IPS-NIHi7 (cell line): ENCODE results near the gene HSDL2.

Source experiments
- DNase-seq: peaks from one replicate; pipeline ENCODE4 v3.0.0; 2012; ENCODE audit warnings: mixed read lengths; ENCODE audit errors: extremely low spot score

HSDL2 gene

DNA sequence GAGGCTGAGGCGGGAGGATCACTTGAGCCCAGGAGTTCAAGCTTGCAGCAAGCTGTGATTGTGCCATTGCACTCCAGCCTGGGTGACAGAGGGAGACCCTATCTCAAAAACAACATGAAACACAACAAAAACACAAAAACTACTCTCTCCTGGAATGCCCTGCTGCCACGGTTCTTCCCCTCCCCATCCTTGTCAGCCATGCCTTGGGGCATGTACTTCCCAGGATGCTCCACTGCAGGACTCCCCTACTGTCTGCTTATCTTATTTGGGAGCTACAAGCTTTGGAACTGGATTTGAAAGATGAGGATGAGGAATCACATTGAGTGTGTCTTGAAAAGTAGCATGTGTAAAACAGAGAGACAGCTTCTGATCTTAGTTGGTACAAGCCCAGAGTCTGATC, 66.6 kb downstream of the HSDL2 start:
- DNase-seq: no peak

DNA sequence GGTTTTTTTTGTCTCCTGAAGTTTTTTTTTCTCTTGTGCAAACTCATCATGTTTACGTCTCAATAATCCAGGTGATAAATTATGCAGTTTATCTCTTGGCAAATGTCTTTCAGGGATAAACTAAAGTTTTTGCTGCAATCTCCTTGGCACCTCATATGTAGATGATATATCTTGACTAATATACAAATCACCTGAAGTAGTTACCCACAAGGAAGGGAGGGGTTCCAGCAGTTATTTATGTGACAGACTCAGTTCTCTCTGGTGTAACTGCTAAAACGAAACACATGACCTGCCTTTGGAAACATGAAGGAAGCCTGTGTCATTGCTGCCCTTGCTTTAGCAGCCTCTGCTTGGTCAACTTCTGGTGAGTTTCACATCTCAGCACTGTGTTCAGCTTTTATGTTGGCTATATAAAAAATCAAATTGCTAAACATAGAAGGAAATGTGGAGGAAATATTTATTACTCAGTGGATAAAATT, 67.4 kb downstream of the HSDL2 start:
- DNase-seq: no peak

DNA sequence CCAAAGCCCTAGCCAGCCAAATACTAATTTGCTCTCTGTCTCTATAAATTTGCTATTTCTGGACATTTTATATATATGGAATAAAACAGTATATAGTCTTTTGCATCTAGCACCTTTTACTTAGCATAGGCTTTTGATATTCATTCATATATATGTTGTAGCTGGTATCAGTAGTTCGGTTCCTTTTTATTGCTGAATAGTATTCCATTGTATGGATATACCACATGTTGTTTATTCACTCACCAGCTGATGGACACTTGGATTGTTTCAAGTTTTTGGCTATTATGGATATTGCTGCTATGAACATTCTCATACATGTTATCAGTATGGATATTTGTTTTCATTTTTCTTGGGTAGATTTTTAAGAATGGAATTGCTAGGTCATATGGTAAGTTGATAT, 82.9 kb downstream of the HSDL2 start:
- no peak for DNase-seq

DNA sequence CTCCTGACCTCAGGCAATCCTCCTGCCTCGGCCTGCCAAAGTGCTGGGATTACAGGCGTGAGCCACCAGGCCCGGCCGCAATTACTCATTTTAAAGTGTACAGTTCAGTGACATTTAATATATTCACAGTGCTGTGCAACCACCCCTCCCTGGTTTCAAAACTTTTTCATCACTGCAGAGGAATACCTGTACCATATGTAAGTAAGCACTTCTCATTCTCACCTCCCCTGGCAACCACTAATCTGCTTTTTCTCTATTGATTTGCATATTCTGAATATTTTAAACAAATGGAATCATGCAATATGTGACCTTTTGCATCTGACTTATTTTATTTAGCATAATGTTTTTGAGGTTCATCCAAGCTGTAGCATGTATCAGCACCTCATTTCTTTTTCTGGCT, 85.4 kb downstream of the HSDL2 start:
- no peak for DNase-seq

DNA sequence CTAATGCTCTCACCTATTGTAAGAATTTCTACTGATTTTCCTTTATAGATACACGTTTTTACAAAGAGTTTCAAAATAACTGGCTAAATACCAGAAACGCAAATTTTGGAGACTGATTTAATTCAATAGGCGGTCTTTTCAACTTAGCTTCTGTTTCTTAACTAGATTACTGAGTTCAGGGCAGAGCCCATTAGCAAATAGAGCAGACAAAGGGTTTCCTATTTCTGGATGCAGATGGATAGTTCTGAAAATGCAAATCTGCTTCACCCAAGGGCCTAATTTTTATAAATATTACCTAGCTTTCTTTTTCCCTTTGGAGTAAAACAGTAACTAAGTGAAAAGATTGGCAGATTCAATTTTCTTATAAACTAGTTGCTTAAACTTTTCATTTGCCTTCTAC, 93.1 kb downstream of the HSDL2 start:
- DNase-seq: no peak

DNA sequence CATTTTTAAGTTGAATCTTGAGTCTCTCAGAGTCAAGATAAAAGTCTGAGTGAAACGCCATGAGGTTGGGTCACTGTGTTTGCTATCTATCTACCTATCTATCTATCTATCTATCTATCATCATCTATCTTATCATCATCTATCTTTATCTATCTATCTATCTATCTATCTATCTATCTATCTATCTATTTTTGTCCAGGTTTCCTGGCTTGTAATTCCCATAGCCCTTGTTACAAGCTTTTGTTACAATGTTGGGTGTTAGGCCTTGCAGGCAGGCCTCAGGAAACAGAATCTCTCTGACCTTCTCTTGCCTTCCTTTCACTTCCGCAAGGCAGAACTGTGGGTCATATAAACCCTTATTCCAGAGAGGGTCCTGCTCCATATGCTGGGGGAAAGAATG, 94.1 kb downstream of the HSDL2 start:
- no peak for DNase-seq

DNA sequence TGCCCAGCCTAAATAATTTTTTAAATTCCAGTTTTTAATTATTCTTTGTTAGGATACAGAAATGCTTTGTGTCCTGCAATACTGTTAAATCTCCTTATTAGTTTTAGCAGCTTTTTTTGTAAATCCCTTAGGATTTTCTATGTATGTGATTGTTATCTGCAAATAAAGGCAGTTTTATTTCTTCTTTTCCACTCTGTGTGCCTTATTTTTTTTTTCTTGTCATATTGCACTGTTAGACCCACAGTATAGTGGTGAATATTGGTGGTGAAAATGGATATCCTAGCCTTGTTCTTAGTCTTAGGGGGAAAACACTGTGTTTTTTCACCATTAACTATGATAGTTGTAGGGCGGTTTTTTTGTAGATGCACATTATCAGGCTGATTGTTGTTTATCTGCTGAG, 95.4 kb downstream of the HSDL2 start:
- DNase-seq: no peak

DNA sequence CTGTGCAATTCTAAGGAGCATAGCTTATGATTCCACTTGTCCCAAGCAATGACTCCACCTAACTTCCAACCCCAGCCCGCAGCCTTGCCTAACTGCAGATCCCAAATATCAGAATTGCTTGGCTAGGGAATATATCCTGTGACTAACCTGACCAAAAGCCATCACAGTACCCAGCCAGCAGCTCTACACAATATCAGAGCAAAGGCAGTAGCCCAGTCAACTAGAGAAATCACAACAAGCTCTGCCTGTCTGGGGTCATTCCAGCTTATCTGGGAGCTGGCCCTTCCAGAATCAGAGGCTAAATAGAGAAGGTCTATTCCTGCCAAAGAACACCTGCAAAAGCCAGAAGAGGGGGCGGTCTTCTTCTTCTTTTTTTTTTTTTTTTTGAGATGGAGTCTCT, 97.4 kb downstream of the HSDL2 start:
- DNase-seq: no peak

DNA sequence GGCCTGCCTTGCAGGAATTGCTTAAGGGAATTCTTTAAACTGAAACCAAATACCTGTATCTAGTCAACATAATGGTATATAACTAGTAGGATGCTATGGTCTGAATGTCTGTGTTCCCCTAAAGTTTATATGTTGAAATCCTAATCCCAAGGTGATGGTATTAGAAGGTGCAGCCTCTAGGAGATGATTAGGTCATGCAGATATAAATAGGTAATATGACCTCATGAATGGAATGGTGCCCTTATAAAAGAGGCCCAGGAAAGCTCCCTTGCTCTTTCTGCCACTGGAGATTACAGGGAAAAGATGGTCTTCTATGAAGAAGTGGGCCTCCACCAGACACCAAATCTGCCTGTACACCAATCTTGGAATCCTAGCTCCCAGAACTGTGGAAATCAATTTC, 99.3 kb downstream of the HSDL2 start:
- no peak for DNase-seq

DNA sequence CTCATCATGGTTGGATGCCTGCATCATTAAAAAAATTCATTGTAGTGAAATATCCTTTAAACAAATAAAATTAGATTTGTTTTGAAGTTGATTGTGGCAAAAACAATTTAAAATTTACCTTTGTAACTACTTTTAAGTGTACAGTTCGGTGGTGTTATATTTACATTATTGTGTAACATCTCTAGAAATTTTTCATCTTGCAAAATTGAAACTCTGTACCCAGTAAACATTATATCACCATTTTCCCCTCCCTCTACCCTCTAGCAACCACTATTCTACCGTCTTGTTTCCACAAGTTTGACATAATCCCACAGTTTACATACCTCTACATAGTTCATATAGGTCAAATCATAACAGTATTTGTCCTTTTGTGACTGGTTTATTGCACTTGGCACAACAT, 104.7 kb downstream of the HSDL2 start:
- no peak for DNase-seq

DNA sequence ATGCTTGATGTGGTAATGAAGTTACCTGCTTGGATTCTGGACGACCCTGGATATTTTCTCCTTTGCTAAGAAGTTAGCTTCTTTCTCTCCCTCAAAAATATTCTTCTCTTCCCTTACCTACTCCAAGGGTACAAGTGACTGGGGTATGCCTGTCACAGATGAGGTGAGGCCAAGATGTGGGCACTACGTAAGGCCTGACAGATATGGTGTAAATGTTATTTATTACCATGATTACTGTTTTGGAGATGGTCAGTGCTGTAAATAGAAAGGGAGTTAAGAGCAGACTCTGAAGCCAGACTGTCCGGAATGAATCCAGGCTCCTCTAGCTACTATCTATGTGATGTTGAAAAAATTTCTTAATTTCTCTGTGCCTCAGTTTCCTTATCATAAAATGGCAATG, 105.7 kb downstream of the HSDL2 start:
- DNase-seq: no peak

DNA sequence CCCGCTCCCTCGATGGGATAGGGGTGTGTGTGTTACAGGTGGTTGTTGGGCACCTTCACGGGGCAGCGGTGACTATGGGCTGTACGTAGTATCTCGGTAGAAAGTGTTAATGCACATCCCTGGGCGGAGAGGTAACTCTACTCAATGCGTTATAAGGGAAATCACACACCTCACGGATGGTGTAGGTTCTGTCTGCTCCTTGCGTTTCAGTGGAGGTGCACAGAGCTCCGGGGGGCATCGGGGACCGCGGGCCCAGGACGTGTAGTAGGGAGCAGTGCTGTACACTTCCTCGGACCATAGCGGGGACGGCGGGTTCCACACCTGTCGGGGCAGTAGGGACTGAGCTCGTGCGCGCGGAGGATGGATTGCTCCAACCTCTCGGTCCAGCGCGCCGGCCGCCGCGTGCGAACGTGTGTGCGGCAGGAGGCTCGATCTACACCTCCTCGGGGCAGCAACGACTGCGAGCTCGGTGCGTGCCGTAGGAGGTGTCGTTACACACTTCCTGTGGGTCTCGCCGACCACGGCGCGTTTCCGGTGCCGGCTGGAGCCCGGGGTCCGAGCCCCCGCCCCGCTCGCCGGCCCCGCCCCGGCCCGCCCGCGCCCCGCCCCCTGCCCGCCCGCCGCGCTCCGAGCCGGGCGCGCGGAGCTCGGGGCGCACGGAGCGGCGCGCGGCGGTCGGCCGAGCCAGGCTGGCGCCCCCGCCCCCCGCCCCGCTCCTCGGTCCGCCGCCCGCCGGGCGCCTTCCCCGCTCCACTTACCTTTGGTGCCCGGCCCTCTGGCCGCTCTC, 106.5 kb downstream of the HSDL2 start, which contains the start of gene KIAA1958:
Gene KIAA1958, plus strand, starts transcription at position 607 of the 787 bp plus-strand sequence. CDS start 87,254 bp downstream, outside the sequence.
- DNase-seq: peak; percentile 96

DNA sequence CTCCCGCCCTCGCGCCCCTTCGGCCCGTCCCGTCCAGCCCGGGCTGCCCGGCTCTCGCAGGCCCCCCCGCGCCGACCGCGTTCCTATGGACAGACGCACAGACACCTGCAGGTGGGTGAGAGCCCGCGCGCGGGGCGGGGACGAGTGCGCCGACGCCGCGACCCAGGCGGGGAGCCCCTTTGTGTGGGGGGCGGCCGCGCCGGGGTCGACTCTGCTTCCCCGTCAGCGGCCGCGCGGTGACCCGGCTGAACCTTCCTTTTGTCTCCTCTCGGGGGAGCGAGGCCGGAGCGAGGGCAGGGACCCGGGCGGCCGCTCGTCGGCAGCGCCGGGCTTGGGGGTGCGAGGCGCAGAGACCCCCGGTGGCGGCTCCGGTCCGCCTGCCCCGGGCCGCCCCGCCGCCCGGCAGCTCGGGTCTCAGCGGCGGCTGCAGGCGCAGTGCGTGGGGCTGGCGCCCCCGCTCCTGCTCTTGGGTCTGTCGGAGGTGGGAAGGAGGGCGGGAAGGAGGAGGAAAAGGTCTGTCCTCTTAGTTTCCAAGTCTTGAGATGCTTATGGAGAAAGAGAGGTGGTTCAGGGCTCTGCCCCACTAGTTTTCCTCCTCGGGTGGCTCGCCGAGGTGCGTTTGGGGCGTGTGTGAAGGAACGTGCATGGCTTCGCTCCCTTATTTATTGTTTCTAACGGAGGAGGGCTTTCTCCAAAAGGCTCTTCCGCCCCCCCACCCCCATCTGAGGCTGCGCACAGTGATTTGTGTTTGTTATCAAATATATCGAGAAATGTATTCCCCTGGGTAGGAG, 107.3 kb downstream of the HSDL2 start:
- DNase-seq: no peak

DNA sequence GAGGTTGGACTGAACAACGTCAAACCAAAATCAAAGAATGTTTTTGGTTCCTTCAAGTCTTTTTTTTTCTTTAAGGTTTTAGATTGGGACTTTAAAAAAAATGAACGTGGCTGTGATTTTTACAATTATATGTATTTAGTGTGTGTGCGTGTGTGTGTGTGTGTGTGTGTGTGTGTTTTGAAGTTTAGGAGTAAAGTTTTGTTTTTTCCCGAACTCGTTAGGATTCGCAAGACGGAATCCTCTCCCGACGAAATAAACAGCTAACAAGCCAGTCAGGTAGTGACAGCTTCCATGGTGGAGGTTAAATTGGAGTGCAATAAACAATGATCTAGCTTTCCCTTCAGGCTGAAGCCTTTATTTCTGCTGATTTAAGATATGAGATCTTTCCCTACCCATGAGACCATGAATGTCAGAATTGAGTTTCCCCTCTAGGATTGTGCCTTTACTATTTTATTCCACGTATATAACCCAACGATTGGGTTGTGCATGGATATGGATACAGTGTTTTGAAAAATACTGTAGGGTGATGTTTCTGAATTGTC, 108.0 kb downstream of the HSDL2 start:
- no peak for DNase-seq

DNA sequence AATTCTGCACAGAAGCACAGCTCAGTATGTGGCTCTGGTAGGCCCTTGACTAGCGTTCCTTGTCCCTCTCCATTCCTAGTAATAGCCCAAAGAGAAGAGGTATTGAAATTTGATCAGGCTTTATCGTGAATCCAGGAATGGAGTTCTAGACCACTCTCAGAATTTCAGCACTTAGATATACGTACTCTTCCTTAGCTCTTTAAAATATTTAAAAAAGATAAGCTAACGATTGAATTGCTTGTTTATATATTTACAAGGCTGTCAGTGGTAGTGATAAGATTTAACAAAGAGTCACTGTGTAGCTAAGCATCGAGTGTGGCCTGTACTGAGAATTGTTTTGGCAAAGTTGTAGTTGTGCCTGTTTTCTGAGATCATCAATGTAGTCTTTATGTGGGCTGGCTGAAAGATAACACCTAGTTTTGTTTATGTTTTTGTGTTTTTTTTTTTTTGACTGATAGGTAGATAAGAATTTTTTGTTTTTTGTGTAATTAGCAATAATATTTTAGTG, 109.2 kb downstream of the HSDL2 start:
- DNase-seq: no peak

DNA sequence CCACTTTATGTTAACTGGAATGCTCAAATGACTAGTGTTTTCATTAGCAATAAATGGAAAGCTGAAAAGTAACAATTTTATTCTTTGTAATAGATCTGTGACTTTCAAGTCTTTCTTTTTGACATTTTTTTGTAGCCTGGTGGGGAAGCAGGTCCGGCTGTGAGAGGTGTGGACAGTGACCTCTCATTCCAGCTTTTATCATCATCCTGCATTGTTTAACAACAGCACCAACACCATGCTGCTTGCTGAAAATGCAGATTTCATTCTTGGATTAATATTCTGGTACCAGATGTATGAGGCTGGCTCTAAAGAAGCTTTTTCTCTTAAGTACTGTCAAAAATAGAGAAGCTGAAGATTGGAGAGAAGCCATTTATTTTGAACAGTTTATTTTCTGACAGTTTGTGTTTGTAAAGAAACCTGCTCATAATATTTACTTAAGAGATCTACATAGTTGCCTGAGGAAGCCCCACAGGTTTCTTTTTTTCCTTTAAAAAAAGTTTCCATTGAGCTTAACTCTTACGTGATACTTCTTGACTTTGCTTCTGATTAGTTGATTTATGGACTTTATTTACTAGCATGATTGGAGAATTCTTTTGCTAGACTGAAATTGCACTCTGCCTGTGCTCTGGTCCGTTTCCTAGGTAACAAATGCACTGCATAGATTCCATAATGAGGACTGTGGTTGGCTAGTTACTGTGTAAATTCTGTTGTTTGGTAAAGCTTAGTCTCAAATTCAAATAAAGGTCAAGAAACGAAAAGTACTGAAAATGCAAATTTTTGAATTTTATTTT, 110.2 kb downstream of the HSDL2 start:
- no peak for DNase-seq

DNA sequence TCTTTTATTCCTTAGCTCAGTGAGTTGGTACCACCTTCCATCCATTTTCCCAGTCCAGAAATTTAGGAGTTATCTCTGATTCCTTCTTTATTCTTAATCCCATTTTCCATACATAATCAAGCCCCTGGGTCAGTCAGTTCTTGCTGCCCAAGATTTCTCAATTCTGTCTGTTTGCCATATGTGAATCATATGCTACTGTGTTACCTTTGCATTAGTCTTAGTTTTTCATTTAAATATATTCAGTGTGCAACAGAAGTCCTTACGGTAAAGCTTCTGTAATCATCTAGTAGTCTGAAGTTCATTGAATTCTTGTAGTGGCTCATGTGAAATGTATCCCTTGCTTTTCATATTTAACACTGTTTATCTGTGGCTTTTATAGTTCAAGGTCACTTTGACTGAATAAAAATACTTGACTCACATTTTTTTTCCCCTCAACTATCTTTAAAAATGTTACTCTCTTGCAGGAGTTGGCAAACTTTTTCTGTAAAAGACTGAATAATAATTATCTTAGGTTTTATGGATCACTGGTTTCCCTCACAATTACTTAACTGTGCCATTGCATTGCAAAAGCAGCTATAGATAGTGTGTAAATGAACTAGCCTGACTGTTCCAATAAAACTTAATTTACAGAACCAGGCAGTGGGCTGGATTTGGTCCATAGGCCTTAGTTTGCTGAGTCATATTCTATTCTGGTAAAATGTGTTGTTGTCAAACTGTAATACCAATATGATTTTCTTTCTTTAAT, 113.7 kb downstream of the HSDL2 start:
- DNase-seq: no peak

DNA sequence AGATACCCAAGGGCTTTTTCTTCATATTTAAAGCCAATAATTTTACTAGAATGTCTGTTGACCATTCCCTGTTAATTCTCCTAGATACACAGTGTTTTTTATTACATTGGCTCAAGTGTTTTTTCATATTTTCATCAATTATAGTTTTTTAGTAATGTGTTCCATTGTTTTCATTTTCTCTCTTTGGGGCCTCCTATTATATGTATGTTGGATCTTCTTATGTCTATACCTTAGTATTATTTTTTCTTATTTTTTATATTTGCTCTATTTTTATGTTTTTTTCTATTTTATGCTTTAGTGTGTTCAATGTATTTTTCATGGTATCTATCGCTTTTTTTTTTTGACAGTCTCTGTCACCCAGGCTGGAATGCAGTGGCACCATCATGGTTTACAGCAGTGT, 114.2 kb downstream of the HSDL2 start:
- DNase-seq: no peak

DNA sequence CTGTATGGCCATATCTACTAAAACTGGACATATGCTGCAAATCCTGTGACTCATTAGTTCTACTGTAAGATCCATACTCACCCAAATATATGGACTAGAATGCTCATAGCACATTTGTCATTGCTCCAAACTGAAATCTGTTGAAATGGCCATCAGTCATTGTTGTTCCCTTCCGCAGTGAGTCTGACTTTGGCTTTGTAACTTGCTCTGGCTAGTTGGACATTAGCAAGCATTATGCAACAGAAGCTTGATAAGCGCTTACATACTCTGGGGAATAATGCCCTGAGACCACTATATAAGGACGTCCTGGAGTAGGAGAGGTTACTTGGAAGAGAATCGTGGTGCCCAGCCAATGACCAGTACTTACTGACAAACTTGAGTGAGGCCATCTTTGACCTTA, 115.7 kb downstream of the HSDL2 start:
- DNase-seq: no peak

DNA sequence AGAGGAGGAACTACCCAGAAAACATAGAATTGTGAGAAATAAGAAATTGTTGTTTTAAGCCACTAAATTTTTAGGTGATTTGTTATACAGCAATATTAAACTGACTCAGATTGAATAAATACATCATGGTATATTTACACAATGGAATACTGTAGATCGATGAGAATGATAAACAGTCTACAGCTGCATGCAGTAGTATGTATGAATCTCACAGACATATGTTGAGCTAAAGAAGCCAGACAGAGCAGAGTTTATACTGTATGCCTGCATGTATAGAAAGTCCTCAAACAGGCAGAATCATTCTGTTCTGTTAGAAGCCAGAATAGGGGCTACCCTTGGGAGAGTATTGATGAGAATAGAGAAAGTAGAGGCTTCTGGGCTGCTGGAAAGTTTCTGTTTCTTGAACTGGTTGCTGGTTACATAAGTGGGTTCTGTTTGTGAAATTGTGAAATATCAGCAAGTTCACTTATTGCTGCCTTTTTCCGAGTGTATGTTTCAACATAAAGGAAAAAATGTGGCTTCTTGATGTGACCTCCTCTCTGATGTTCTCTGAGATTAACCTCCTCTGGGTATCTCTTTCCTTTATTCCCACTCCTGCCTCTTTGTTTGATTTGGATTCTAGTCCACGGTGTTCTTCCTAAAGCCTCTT, 116.3 kb downstream of the HSDL2 start:
- DNase-seq: no peak

DNA sequence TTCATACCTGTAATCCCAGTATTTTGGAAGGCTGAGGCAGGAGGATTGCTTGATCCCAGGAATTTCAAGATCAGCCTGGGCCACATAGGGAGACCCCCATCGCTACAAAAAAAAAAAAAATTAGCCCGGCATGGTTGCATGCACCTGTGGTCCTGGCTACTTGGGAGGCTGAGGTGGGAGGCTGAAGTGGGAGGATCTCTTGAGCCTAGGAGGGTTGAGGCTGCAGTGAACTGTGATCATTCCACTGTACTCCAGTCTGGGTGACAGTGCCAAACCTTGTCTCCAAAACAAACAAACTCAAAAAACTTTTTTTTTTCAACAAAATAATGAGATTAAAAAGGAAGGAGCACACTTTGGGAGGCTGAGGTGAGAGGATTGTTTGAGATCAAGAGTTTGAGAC, 120.9 kb downstream of the HSDL2 start:
- no peak for DNase-seq
